GM19328 (cell line): ENCODE data around the gene HTR3B.

Experiments
- ATAC-seq: cut with Tn5 transposase; IDR thresholded peaks from one replicate; pipeline ENCODE4 v1.9.1; 2021; ENCODE audit warnings: mild to moderate bottlenecking, moderate library complexity; ENCODE audit not compliant: unreplicated experiment

HTR3B gene

GRCh38 chr11:113986351-113987140 is 82.0 kb downstream of the HTR3B start:
- no peak for ATAC-seq

GRCh38 chr11:113989381-113989780 is 84.8 kb downstream of the HTR3B start:
- ATAC-seq = no peak

GRCh38 chr11:113989916-113990315 is 85.3 kb downstream of the HTR3B start:
- no peak for ATAC-seq

- ATAC-seq = no peak
Measured at GRCh38 chr11:113991170-113991569, 86.6 kb downstream of the HTR3B start.

- ATAC-seq = no peak
Measured at GRCh38 chr11:113991718-113992458, 87.3 kb downstream of the HTR3B start.

- ATAC-seq = no peak
Measured at GRCh38 chr11:113992459-113993110, 88.0 kb downstream of the HTR3B start.

GRCh38 chr11:113994077-113994954 is 89.7 kb downstream of the HTR3B start:
- ATAC-seq = no peak
